ENCODE data around the gene TAS2R40. TPM values are rescaled to one million over a fixed set of nuclear protein-coding genes. Genes with fewer than 3 reads are reported as not detected.

Gene TAS2R40
- total and polyA plus RNA-seq, 5 donors from 2014 or later, result not detected

- Histone ChIP-seq H3K4me1 (ENCODE audit: control insufficient read depth, insufficient read depth, low read length, poor library complexity, severe bottlenecking) (no peaks in the 10 kb centered on the region), H3K9me3 (ENCODE audit: control insufficient read depth in 2 of 2, low read length in 2 of 2) (no peaks in the 10 kb centered on the region), H3K27me3 (ENCODE audit: control insufficient read depth, insufficient read depth, low read length) (peaks cover 6% of the 10 kb centered on the region), H3K27ac (ENCODE audit: insufficient read depth, low read length, poor library complexity, severe bottlenecking) (no peak overlapping the region), H3K4me3 (ENCODE audit: low read depth, low read length) (no peak overlapping the region), H3K36me3 (ENCODE audit: control insufficient read depth, insufficient read depth, low read length) (no peaks in the 10 kb centered on the region)
- Mint-ChIP-seq H3K4me1 (no peaks in the 10 kb centered on the region), H3K4me3 (no peak overlapping the region), H3K27ac (no peak overlapping the region), H3K27me3 (peaks cover 25% of the 10 kb centered on the region), H3K36me3 (no peaks in the 10 kb centered on the region), H3K9me3 (peaks cover 0 to 4% (median 0%) of the 10 kb centered on the region in 7 donors)
- DNase-seq (no peak), ATAC-seq (ENCODE audit: low read depth in 2 of 2) (no peak)
Measured at GRCh38 chr7:143227806-143228205, 6.0 kb downstream of the TAS2R40 start.

GRCh38 chr7:143229054-143229790 lies 7.4 kb downstream of the TAS2R40 start:
- Mint-ChIP-seq H3K27me3 (peaks cover 29% of the 10 kb centered on the region), H3K27ac (no peak overlapping the region), H3K36me3 (no peaks in the 10 kb centered on the region), H3K4me1 (no peaks in the 10 kb centered on the region), H3K4me3 (no peak overlapping the region), H3K9me3 (peaks cover 0 to 1% (median 0%) of the 10 kb centered on the region in 7 donors)
- H3K4me1 ChIP-seq (ENCODE audit: control insufficient read depth, insufficient read depth, low read length, poor library complexity, severe bottlenecking), result no peaks in the 10 kb centered on the region
- H3K27me3 ChIP-seq (ENCODE audit: control insufficient read depth, insufficient read depth, low read length), result peaks cover 1% of the 10 kb centered on the region
- no peak overlapping the region for H3K27ac ChIP-seq (ENCODE audit: insufficient read depth, low read length, poor library complexity, severe bottlenecking)
- DNase-seq, result no peak
- no peak overlapping the region for H3K4me3 ChIP-seq (ENCODE audit: low read depth, low read length)
- H3K9me3 ChIP-seq (ENCODE audit: control insufficient read depth in 2 of 2, low read length in 2 of 2), result no peaks in the 10 kb centered on the region
- H3K36me3 ChIP-seq (ENCODE audit: control insufficient read depth, insufficient read depth, low read length), result no peaks in the 10 kb centered on the region
- no peak for ATAC-seq (ENCODE audit: low read depth in 2 of 2)

- Histone ChIP-seq H3K27ac (ENCODE audit: insufficient read depth, low read length, poor library complexity, severe bottlenecking) (no peak overlapping the region), H3K36me3 (ENCODE audit: control insufficient read depth, insufficient read depth, low read length) (no peaks in the 10 kb centered on the region), H3K9me3 (ENCODE audit: control insufficient read depth in 2 of 2, low read length in 2 of 2) (peaks cover 3 to 4% of the 10 kb centered on the region in 2 experiments), H3K4me3 (ENCODE audit: low read depth, low read length) (no peak overlapping the region), H3K27me3 (ENCODE audit: control insufficient read depth, insufficient read depth, low read length) (peaks cover 1% of the 10 kb centered on the region), H3K4me1 (ENCODE audit: control insufficient read depth, insufficient read depth, low read length, poor library complexity, severe bottlenecking) (no peaks in the 10 kb centered on the region)
- H3K9me3 Mint-ChIP-seq, result peaks cover 0 to 6% (median 0%) of the 10 kb centered on the region in 7 donors
- DNase-seq (no peak), ATAC-seq (ENCODE audit: low read depth in 2 of 2) (no peak)
- H3K4me1 Mint-ChIP-seq, result no peaks in the 10 kb centered on the region
- H3K4me3 Mint-ChIP-seq, result no peak overlapping the region
- H3K36me3 Mint-ChIP-seq, result no peaks in the 10 kb centered on the region
- no peak overlapping the region for H3K27ac Mint-ChIP-seq
- H3K27me3 Mint-ChIP-seq, result peaks cover 45% of the 10 kb centered on the region
Measured at GRCh38 chr7:143230602-143231457, 9.0 kb downstream of the TAS2R40 start.

DNA sequence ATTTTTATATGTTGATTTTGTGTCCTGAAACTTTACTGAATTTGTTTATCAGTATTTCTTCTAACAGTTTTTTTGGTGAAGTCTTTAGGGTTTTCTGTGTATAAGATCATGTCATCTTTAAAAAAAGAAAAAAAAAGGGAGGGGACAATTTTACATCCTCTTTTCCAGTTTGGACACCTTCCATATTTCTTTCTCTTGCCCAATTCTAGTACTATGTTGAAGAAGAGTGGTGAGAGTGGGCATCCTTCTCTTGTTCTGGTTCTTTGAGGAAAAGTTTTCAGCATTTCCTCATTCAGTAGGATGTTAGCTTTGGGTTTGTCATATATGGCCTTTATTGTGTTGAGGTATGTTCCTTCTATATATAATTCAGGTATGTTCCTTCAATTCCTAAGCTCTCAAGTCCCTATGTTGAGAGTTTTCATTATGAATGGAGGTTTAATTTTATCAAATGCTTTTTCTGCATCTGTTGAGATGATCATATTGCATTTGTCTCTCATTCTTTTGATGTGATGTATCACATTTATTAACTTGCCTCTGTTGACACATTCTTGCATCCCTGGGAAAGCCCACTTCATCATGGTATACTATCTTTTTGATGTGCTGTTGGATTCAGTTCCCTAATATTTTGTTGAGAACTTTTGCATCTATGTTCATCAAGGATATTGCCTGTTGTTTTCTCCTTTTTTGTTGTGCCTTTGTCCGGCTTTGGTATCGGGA lies 12.1 kb downstream of the TAS2R40 start:
- Histone ChIP-seq H3K36me3 (ENCODE audit: control insufficient read depth, insufficient read depth, low read length) (no peaks in the 10 kb centered on the region), H3K4me1 (ENCODE audit: control insufficient read depth, insufficient read depth, low read length, poor library complexity, severe bottlenecking) (no peaks in the 10 kb centered on the region), H3K4me3 (ENCODE audit: low read depth, low read length) (no peak overlapping the region), H3K9me3 (ENCODE audit: control insufficient read depth in 2 of 2, low read length in 2 of 2) (peaks cover 20% of the 10 kb centered on the region in 2 experiments), H3K27me3 (ENCODE audit: control insufficient read depth, insufficient read depth, low read length) (peaks cover 10% of the 10 kb centered on the region), H3K27ac (ENCODE audit: insufficient read depth, low read length, poor library complexity, severe bottlenecking) (no peak overlapping the region)
- no peak overlapping the region for H3K27ac Mint-ChIP-seq
- peaks cover 58% of the 10 kb centered on the region for H3K27me3 Mint-ChIP-seq
- H3K4me1 Mint-ChIP-seq, result no peaks in the 10 kb centered on the region
- DNase-seq (no peak), ATAC-seq (ENCODE audit: low read depth in 2 of 2) (no peak)
- H3K9me3 Mint-ChIP-seq, result peaks cover 0 to 21% (median 7%) of the 10 kb centered on the region in 7 donors
- H3K36me3 Mint-ChIP-seq, result peaks cover 8% of the 10 kb centered on the region
- H3K4me3 Mint-ChIP-seq, result no peak overlapping the region

DNA sequence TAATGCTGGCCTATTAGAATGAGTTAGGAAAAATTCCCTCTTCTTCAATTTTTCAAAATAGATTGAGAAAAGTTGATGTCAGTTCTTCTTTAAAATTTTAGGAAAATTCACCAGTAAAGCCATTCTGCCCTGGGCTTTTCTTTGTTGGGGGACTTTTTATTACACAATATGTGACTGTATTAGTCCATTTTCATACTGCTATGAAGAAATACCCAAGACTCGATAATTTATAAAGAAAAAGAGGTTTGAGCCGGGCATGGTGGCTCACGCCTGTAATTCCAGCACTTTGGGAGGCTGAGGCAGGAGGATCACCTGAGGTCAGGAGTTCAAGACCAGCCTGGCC lies 12.7 kb downstream of the TAS2R40 start:
- ATAC-seq (ENCODE audit: low read depth in 2 of 2), result no peak

DNA sequence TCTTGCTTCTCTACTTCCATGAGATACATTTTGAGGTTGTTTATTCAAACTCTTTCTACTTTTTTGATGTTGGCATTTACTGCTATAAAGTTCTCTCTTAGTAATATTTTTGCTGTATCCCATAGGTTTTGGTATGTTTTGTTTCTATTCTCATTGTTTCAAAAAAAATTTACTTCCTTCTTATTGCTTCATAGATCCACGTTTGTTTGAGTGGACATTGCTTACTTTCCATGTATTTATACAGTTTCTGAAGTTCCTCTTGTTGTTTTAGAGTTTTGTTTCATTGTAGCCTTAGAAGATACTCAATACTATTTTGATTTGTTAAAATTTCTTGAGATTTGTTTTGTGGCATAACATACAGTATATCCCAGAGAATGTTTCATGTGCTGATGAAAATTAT lies 13.7 kb downstream of the TAS2R40 start:
- H3K27ac Mint-ChIP-seq, result no peak overlapping the region
- peaks cover under 1 to 3% (median 2%) of the 10 kb centered on the region in 4 donors for H3K4me1 Mint-ChIP-seq

More for the DNA sequence above, 12.7 kb downstream of the TAS2R40 start:
- H3K9me3 ChIP-seq (ENCODE audit: control insufficient read depth in 2 of 2, low read length in 2 of 2), result peaks cover 20% of the 10 kb centered on the region in 2 experiments
- no peak for DNase-seq
- Mint-ChIP-seq H3K9me3 (peaks cover 0 to 21% (median 7%) of the 10 kb centered on the region in 7 donors), H3K27ac (no peak overlapping the region), H3K27me3 (peaks cover 62% of the 10 kb centered on the region), H3K36me3 (peaks cover 8% of the 10 kb centered on the region), H3K4me3 (no peak overlapping the region), H3K4me1 (no peaks in the 10 kb centered on the region)
- H3K36me3 ChIP-seq (ENCODE audit: control insufficient read depth, insufficient read depth, low read length), result no peaks in the 10 kb centered on the region
- no peak overlapping the region for H3K27ac ChIP-seq (ENCODE audit: insufficient read depth, low read length, poor library complexity, severe bottlenecking)
- no peak overlapping the region for H3K4me3 ChIP-seq (ENCODE audit: low read depth, low read length)
- H3K27me3 ChIP-seq (ENCODE audit: control insufficient read depth, insufficient read depth, low read length), result peaks cover 10% of the 10 kb centered on the region
- no peaks in the 10 kb centered on the region for H3K4me1 ChIP-seq (ENCODE audit: control insufficient read depth, insufficient read depth, low read length, poor library complexity, severe bottlenecking)

DNA sequence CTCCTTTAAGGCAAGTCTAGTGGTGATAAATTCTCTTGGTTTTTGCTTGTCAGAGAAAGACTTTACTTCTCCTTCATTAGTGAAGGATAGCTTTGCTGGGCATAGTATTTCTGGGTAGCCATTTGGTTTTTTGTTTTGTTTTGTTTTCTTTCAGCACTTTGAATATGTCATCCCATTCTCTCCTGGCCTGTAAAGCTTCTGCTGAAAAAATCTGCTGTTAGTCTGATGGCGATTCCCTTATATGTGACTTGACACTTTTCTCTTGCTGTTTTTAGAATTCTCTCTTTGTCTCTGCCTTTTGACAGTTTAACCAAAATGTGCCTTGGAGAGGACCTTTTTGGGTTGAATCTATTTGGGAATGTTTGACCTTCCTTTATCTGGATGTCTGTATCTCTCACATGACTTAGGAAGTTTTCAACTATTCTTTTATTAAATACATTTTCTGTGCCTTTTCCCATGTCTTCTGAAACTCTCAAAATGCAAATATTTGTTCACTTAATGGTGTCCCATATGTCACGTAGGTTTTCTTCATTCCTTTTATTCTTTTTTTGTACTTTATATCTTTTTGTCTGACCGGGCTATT lies 14.7 kb downstream of the TAS2R40 start:
- peaks cover 4 to 8% (median 7%) of the 10 kb centered on the region in 4 donors for H3K4me1 Mint-ChIP-seq
- peaks cover 0 to 21% (median 7%) of the 10 kb centered on the region in 7 donors for H3K9me3 Mint-ChIP-seq
- Histone ChIP-seq H3K27ac (ENCODE audit: insufficient read depth, low read length, poor library complexity, severe bottlenecking) (no peak overlapping the region), H3K4me3 (ENCODE audit: low read depth, low read length) (no peak overlapping the region), H3K9me3 (ENCODE audit: control insufficient read depth in 2 of 2, low read length in 2 of 2) (peaks cover 20% of the 10 kb centered on the region in 2 experiments), H3K4me1 (ENCODE audit: control insufficient read depth, insufficient read depth, low read length, poor library complexity, severe bottlenecking) (peaks cover 3% of the 10 kb centered on the region), H3K27me3 (ENCODE audit: control insufficient read depth, insufficient read depth, low read length) (peaks cover 10% of the 10 kb centered on the region), H3K36me3 (ENCODE audit: control insufficient read depth, insufficient read depth, low read length) (no peaks in the 10 kb centered on the region)
- ATAC-seq (ENCODE audit: low read depth in 2 of 2) (no peak), DNase-seq (no peak)
- H3K27me3 Mint-ChIP-seq, result peaks cover 68% of the 10 kb centered on the region
- peaks cover 8% of the 10 kb centered on the region for H3K36me3 Mint-ChIP-seq
- H3K27ac Mint-ChIP-seq, result peak overlapping the region in 1 of 3 donors; percentile 33
- no peak overlapping the region for H3K4me3 Mint-ChIP-seq

More for the DNA sequence above, 13.7 kb downstream of the TAS2R40 start:
- Histone ChIP-seq H3K27me3 (ENCODE audit: control insufficient read depth, insufficient read depth, low read length) (peaks cover 10% of the 10 kb centered on the region), H3K4me3 (ENCODE audit: low read depth, low read length) (no peak overlapping the region), H3K9me3 (ENCODE audit: control insufficient read depth in 2 of 2, low read length in 2 of 2) (peaks cover 20% of the 10 kb centered on the region in 2 experiments), H3K36me3 (ENCODE audit: control insufficient read depth, insufficient read depth, low read length) (no peaks in the 10 kb centered on the region), H3K4me1 (ENCODE audit: control insufficient read depth, insufficient read depth, low read length, poor library complexity, severe bottlenecking) (no peaks in the 10 kb centered on the region), H3K27ac (ENCODE audit: insufficient read depth, low read length, poor library complexity, severe bottlenecking) (no peak overlapping the region)
- Mint-ChIP-seq H3K36me3 (peaks cover 8% of the 10 kb centered on the region), H3K27me3 (peaks cover 66% of the 10 kb centered on the region), H3K4me3 (no peak overlapping the region), H3K9me3 (peaks cover 0 to 21% (median 7%) of the 10 kb centered on the region in 7 donors)
- ATAC-seq (ENCODE audit: low read depth in 2 of 2) (no peak), DNase-seq (no peak)
